PFSK-1 (cell line): ENCODE measurements around the gene YBEY.

ENCODE experiments used
- FOXP2 ChIP-seq: optimal IDR thresholded peaks from 2 replicates; pipeline ENCODE3; 2011; ENCODE audit warnings: borderline replicate concordance, control low read depth, inconsistent platforms; ENCODE audit not compliant: insufficient read depth; ENCODE audit errors: extremely low read length, extremely low read depth
- POLR2AphosphoS5 ChIP-seq: IDR thresholded peaks from 2 replicates; pipeline ENCODE4 v1.6.1; 2012; ENCODE audit warnings: low read depth, mild to moderate bottlenecking, control low read depth, low read length, moderate library complexity
- SIN3A ChIP-seq: IDR thresholded peaks from 2 replicates; pipeline ENCODE4 v1.6.1; 2012; ENCODE audit warnings: mild to moderate bottlenecking, low read length, moderate library complexity, borderline replicate concordance; ENCODE audit not compliant: insufficient read depth
- TAF1 ChIP-seq: IDR thresholded peaks from 2 replicates; pipeline ENCODE4 v1.6.1; 2012; ENCODE audit warnings: low read length, control low read depth, borderline replicate concordance; ENCODE audit not compliant: insufficient read depth
- TF ChIP-seq, protein P1 (sequence below), 2 experiments: IDR thresholded peaks; 2 replicates each; pipeline versions ENCODE4 v1.6.1 to v1.8.0; 2011 to 2012; ENCODE audit warnings: low read depth in 2 of 2, low read length in 2 of 2, control low read depth in 1 of 2, inconsistent platforms in 1 of 2, mild to moderate bottlenecking in 1 of 2, moderate library complexity in 1 of 2; ENCODE audit not compliant: insufficient read depth in 1 of 2

Gene YBEY

GRCh38 chr21:46289655-46290179 is 3.6 kb downstream of the YBEY start:
- TF ChIP-seq SIN3A (no peak), POLR2AphosphoS5 (no peak), FOXP2 (no peak), TAF1 (no peak)
- TF ChIP-seq, protein P1, sequence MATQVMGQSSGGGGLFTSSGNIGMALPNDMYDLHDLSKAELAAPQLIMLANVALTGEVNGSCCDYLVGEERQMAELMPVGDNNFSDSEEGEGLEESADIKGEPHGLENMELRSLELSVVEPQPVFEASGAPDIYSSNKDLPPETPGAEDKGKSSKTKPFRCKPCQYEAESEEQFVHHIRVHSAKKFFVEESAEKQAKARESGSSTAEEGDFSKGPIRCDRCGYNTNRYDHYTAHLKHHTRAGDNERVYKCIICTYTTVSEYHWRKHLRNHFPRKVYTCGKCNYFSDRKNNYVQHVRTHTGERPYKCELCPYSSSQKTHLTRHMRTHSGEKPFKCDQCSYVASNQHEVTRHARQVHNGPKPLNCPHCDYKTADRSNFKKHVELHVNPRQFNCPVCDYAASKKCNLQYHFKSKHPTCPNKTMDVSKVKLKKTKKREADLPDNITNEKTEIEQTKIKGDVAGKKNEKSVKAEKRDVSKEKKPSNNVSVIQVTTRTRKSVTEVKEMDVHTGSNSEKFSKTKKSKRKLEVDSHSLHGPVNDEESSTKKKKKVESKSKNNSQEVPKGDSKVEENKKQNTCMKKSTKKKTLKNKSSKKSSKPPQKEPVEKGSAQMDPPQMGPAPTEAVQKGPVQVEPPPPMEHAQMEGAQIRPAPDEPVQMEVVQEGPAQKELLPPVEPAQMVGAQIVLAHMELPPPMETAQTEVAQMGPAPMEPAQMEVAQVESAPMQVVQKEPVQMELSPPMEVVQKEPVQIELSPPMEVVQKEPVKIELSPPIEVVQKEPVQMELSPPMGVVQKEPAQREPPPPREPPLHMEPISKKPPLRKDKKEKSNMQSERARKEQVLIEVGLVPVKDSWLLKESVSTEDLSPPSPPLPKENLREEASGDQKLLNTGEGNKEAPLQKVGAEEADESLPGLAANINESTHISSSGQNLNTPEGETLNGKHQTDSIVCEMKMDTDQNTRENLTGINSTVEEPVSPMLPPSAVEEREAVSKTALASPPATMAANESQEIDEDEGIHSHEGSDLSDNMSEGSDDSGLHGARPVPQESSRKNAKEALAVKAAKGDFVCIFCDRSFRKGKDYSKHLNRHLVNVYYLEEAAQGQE (IDR thresholded peaks at IDR 0.05; ENCODE audit: insufficient read depth in 1 of 2, low read depth in 2 of 2, low read length in 2 of 2), result no peak

DNA sequence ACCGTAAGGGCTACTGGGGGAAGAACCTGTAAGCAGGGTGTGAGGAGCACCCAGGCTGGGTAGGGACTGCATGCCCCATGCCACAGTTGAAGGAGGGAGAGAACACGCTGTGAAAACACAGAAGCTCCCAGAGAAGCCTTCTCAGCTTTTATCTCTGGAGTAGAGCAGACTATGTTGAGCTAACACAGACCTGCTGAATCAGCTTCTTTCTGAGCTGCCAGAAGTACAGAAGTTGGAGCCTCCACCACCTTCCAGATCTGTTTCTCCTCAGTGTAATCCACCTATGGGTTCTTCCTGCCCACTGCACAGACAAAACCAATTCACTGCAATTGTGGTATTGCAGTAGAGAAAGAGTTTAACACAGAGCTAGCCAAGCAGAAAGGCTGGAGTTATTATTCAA is 5.4 kb downstream of the YBEY start:
- TF ChIP-seq FOXP2, result no peak
- TF ChIP-seq, protein P1 (IDR thresholded peaks at IDR 0.05; ENCODE audit: insufficient read depth in 1 of 2, low read depth in 2 of 2, low read length in 2 of 2), result no peak
- no peak for TF ChIP-seq POLR2AphosphoS5
- TF ChIP-seq SIN3A, result no peak

DNA sequence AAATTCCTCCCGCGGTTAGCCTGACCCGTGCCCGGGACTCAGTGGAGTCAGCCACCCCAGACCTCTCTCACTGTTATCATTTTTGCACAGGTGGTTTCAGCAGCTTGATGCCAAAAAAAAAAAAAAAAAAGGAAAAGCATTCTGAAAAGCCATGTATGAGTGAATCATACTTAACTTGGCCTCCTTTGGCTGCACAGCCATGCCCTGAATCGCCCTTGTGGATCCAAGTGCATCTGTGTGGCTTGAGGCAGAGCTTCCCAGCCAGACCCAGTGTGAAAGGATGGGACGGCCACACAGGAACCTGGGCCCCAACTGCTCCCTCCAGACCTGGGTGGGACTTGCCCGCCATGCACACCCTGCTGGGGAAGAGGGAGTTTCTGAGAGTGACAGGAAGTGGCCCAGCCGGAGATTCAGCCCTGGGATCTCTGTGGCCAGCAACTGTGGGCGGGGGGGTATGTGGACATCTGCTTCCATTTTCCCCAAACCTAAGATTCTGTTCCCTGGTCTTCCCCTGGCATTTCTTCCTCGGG is 8.6 kb downstream of the YBEY start:
- TF ChIP-seq, protein P1 (IDR thresholded peaks at IDR 0.05; ENCODE audit: insufficient read depth in 1 of 2, low read depth in 2 of 2, low read length in 2 of 2), result no peak
- no peak for TF ChIP-seq POLR2AphosphoS5
- no peak for TF ChIP-seq TAF1

DNA sequence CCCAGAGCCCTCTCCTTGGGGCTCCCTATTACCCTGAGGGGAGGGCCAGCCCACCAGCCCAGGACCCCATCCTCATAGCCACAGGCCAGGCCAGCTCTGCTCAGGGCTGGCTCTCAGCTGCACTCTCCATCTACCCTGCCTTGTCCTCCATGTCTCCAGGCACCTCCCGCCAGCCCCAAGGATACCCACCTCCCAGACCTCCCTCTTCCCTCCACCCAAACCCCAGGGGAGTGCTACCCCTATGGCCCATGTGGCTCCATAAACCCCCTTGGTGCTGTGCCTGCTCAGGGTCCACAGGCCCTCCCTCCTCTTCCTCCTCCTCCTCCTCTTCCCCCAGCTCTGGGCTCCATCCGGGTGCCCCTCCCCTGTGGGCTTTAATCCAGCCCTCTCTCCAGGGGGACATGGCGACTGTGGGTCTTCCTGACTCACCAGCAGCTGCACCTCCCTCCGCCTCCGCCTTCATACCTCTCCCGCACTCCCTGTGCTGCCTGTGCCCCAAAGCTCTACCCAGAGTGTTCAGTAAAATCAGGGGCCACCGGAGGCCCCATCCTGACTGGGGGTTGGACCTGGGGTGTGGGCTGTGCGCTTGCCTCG is 9.1 kb downstream of the YBEY start:
- TF ChIP-seq FOXP2, result no peak
- TF ChIP-seq SIN3A, result no peak

- TF ChIP-seq SIN3A (no peak), TAF1 (no peak), FOXP2 (no peak)
- TF ChIP-seq, protein P1 (IDR thresholded peaks at IDR 0.05; ENCODE audit: insufficient read depth in 1 of 2, low read depth in 2 of 2, low read length in 2 of 2), result no peak
These were observed 10.0 kb downstream of the YBEY start for GRCh38 chr21:46295996-46296752.
